IMR-90 (cell line): ENCODE measurements around the gene ITGB5. TPM values are rescaled to one million over a fixed set of nuclear protein-coding genes. Genes with fewer than 3 reads are reported as not detected.

ENCODE experiments used
- ATAC-seq: fragments of 200-7000 bp; cut with Tn5 transposase; 2 replicates; pipeline ENCODE4 v1.9.1; 2020; ENCODE audit warnings: low read depth, mild to moderate bottlenecking, moderate library complexity
- BruUV-seq: library from RNA; stranded (reverse); fragments of 400-500 nt; replicated peaks from 2 replicates; lab custom pipeline; 2021; lab: Mats Ljungman, UMichigan
- CTCF ChIA-PET: fragments of 300-600 bp; formaldehyde crosslinking; extraction: SDS; loops from one replicate; lab custom pipeline; 2021; ENCODE audit warnings: antibody characterized with exemption; lab: Yijun Ruan, JAX
- POLR2A ChIA-PET: fragments of 300-600 bp; sonication (Branson Sonifier 250); formaldehyde crosslinking; loops from one replicate; lab custom pipeline; 2022; ENCODE audit warnings: antibody characterized with exemption; ENCODE audit not compliant: unreplicated experiment; lab: Charles Lee
- DNase-seq: peaks from one replicate; pipeline ENCODE4 v3.0.0; 2013
- H2AFZ ChIP-seq: replicated peaks from 2 replicates; pipeline ENCODE3; 2013; ENCODE audit warnings: low read length, mild to moderate bottlenecking; ENCODE audit not compliant: poor library complexity
- H2AK5ac ChIP-seq: 2 replicates; pipeline ENCODE4 v1.6.1; 2013; ENCODE audit warnings: low read depth, low read length, inconsistent platforms
- H2AK9ac ChIP-seq: replicated peaks from 2 replicates; pipeline ENCODE3; 2013; ENCODE audit warnings: mild to moderate bottlenecking, low read depth, low read length, moderate library complexity; ENCODE audit not compliant: poor library complexity
- H2BK120ac ChIP-seq: 2 replicates; pipeline ENCODE4 v1.6.1; 2013; ENCODE audit warnings: low read depth, low read length, inconsistent platforms
- H2BK15ac ChIP-seq: 3 replicates; pipeline ENCODE4 v1.6.1; 2013; ENCODE audit warnings: low read depth, low read length, inconsistent platforms
- H2BK20ac ChIP-seq: 2 replicates; pipeline ENCODE4 v1.6.1; 2013; ENCODE audit warnings: low read depth, mild to moderate bottlenecking, inconsistent platforms, low read length, moderate library complexity
- H2BK5ac ChIP-seq: 2 replicates; pipeline ENCODE4 v1.6.1; 2013; ENCODE audit warnings: mild to moderate bottlenecking, low read depth, low read length, inconsistent platforms; ENCODE audit not compliant: poor library complexity, severe bottlenecking
- H3K14ac ChIP-seq: replicated peaks from 2 replicates; pipeline ENCODE4 v1.6.1; 2013; ENCODE audit warnings: low read depth, low read length, inconsistent platforms
- H3K18ac ChIP-seq: 2 replicates; pipeline ENCODE4 v1.6.1; 2013; ENCODE audit warnings: low read depth, low read length, control low read depth
- H3K23ac ChIP-seq: 2 replicates; pipeline ENCODE4 v1.6.1; 2013; ENCODE audit warnings: low read depth, low read length, inconsistent platforms
- H3K27ac ChIP-seq: 2 replicates; pipeline ENCODE4 v1.5.1; 2013; ENCODE audit warnings: mild to moderate bottlenecking, control low read depth, low read length; ENCODE audit not compliant: insufficient read depth
- H3K27me3 ChIP-seq: 2 replicates; pipeline ENCODE4 v1.6.1; 2013; ENCODE audit warnings: low read length; ENCODE audit not compliant: control insufficient read depth, insufficient read depth
- H3K36me3 ChIP-seq: 2 replicates; pipeline ENCODE4 v1.6.1; 2013; ENCODE audit warnings: low read length, mixed read lengths; ENCODE audit not compliant: control insufficient read depth, insufficient read depth
- H3K4ac ChIP-seq: 2 replicates; pipeline ENCODE4 v1.6.1; 2013; ENCODE audit warnings: low read depth, low read length, inconsistent platforms
- H3K4me1 ChIP-seq: 2 replicates; pipeline ENCODE4 v1.6.1; 2013; ENCODE audit warnings: low read length, mixed read lengths; ENCODE audit not compliant: control insufficient read depth, insufficient read depth
- H3K4me2 ChIP-seq: 2 replicates; pipeline ENCODE4 v1.6.1; 2013; ENCODE audit warnings: low read depth, mild to moderate bottlenecking, control low read depth, low read length, moderate library complexity
- H3K4me3 ChIP-seq: 2 replicates; pipeline ENCODE4 v1.5.1; 2013; ENCODE audit warnings: low read depth, mild to moderate bottlenecking, control low read depth, low read length, moderate library complexity; ENCODE audit not compliant: insufficient read depth
- H3K56ac ChIP-seq: 2 replicates; pipeline ENCODE4 v1.6.1; 2013; ENCODE audit warnings: low read length, inconsistent platforms; ENCODE audit not compliant: insufficient read depth; ENCODE audit errors: extremely low read depth
- H3K79me1 ChIP-seq, 2 experiments: 2 replicates each; pipeline ENCODE4 v1.6.1; 2013; ENCODE audit warnings: low read length in 2 of 2, inconsistent platforms in 1 of 2, low read depth in 1 of 2
- H3K9ac ChIP-seq: 2 replicates; pipeline ENCODE4 v1.6.1; 2013; ENCODE audit warnings: low read depth, low read length, control low read depth
- H3K9me1 ChIP-seq: 2 replicates; pipeline ENCODE4 v1.6.1; 2013; ENCODE audit warnings: low read length, inconsistent platforms; ENCODE audit not compliant: insufficient read depth
- H3K9me3 ChIP-seq: 2 replicates; pipeline ENCODE4 v1.6.1; 2013; ENCODE audit warnings: low read length; ENCODE audit not compliant: control insufficient read depth, insufficient read depth
- H4K20me1 ChIP-seq: 2 replicates; pipeline ENCODE4 v1.6.1; 2013; ENCODE audit warnings: low read length, inconsistent platforms; ENCODE audit not compliant: insufficient read depth
- H4K5ac ChIP-seq: 2 replicates; pipeline ENCODE4 v1.6.1; 2013; ENCODE audit warnings: mild to moderate bottlenecking, low read depth, low read length, control low read depth
- H4K8ac ChIP-seq, 2 experiments: 2 replicates each; pipeline ENCODE4 v1.6.1; 2013; ENCODE audit warnings: low read depth in 2 of 2, low read length in 2 of 2, control low read depth in 1 of 2, inconsistent platforms in 1 of 2
- H4K91ac ChIP-seq: 2 replicates; pipeline ENCODE4 v1.6.1; 2013; ENCODE audit warnings: low read depth, low read length, inconsistent platforms; ENCODE audit not compliant: insufficient read depth
- BHLHE40 ChIP-seq: fragments of 150-350 bp; IDR thresholded peaks from 2 replicates; pipeline ENCODE4 v1.6.1; 2016; ENCODE audit warnings: mild to moderate bottlenecking, low read depth, low read length
- CEBPB ChIP-seq: IDR thresholded peaks from 2 replicates; pipeline ENCODE4 v1.6.1; 2012; ENCODE audit warnings: low read depth, low read length, improper control_type of control experiment
- CHD1 ChIP-seq: IDR thresholded peaks from 2 replicates; pipeline ENCODE4 v1.6.1; 2012; ENCODE audit warnings: low read depth, low read length, improper control_type of control experiment
- CTCF ChIP-seq: conservative IDR thresholded peaks from 2 replicates; pipeline ENCODE4 v1.5.1; 2012; ENCODE audit warnings: mild to moderate bottlenecking, low read depth, low read length, improper control_type of control experiment
- FOS ChIP-seq: fragments of 150-350 bp; IDR thresholded peaks from 2 replicates; pipeline ENCODE4 v1.6.1; 2016; ENCODE audit warnings: low read depth, low read length
- MAZ ChIP-seq: IDR thresholded peaks from 2 replicates; pipeline ENCODE4 v1.6.1; 2012; ENCODE audit warnings: low read depth, mild to moderate bottlenecking, low read length, improper control_type of control experiment, moderate library complexity, borderline replicate concordance
- MXI1 ChIP-seq: IDR thresholded peaks from 2 replicates; pipeline ENCODE4 v1.6.1; 2012; ENCODE audit warnings: low read depth, mild to moderate bottlenecking, low read length, moderate library complexity, borderline replicate concordance
- POLR2A ChIP-seq: IDR thresholded peaks from 2 replicates; pipeline ENCODE4 v1.6.1; 2012; ENCODE audit warnings: mild to moderate bottlenecking, low read depth, low read length
- RAD21 ChIP-seq: IDR thresholded peaks from 2 replicates; pipeline ENCODE4 v1.6.1; 2012; ENCODE audit warnings: low read length, improper control_type of control experiment
- RCOR1 ChIP-seq: IDR thresholded peaks from 2 replicates; pipeline ENCODE4 v1.6.1; 2012; ENCODE audit warnings: mild to moderate bottlenecking, low read length, improper control_type of control experiment; ENCODE audit not compliant: insufficient replicate concordance
- RFX5 ChIP-seq: IDR thresholded peaks from 2 replicates; pipeline ENCODE4 v1.8.0; 2012; ENCODE audit warnings: low read depth, mild to moderate bottlenecking, low read length, moderate library complexity
- SMC3 ChIP-seq: fragments of 150-350 bp; IDR thresholded peaks from 2 replicates; pipeline ENCODE4 v1.6.1; 2016; ENCODE audit warnings: low read depth, mild to moderate bottlenecking, antibody characterized with exemption, low read length, moderate library complexity
- USF2 ChIP-seq: fragments of 150-350 bp; IDR thresholded peaks from 2 replicates; pipeline ENCODE4 v1.6.1; 2017; ENCODE audit warnings: mild to moderate bottlenecking, antibody characterized with exemption, low read length, low read depth
- WGBS, 2 experiments: methylation state at CpG; one replicate each; pipeline versions ENCODE4 v1.1.5 to v1.1.7; 2013; ENCODE audit warnings: missing lambda C conversion rate in 2 of 2; ENCODE audit not compliant: insufficient read length in 1 of 2; ENCODE audit errors: extremely low coverage in 2 of 2; 5-methylcytosine and 5-hydroxymethylcytosine counted together
- dilution Hi-C: fragments of 300-500 bp; cut with HindIII; formaldehyde crosslinking; loops from one replicate; pipeline ENCODE4 v1.14.3; 2018; ENCODE audit warnings: low sequenced_read_pairs; ENCODE audit not compliant: unreplicated experiment
- in situ Hi-C: fragments of 300-500 bp; cut with MboI; formaldehyde crosslinking; loops from 3 replicates; pipeline ENCODE4 v1.14.3; 2019; ENCODE audit warnings: low sequenced_read_pairs, inconsistent platforms, mixed read lengths
- intact Hi-C: fragments of 100-400 bp; cut with micrococcal nuclease; formaldehyde crosslinking; loops from 2 replicates; pipeline ENCODE4 v1.10.0; 2022
- polyA plus RNA-seq, 3 experiments: library from polyadenylated mRNA; depleted of rRNA; stranded (reverse); fragments of >200 nt; gene quantifications; 2 replicates each; pipeline ENCODE4 v1.2.3, GENCODE V29; 2012; ENCODE audit warnings: low replicate concordance in 1 of 3
- total RNA-seq: library from RNA; depleted of rRNA; stranded (reverse); fragments of >200 nt; gene quantifications from 2 replicates; pipeline ENCODE4 v1.2.3, GENCODE V29; 2012

ITGB5 gene
- total and polyA plus RNA-seq, 2 of the 4 experiments (the other 2 are of a cell fraction): 85.0 to 101 TPM

- peak overlapping the region; percentile 58 for H3K4me2 ChIP-seq
- ATAC-seq (peak; percentile 84), DNase-seq (peak; percentile 95)
- peaks cover 14% of the 10 kb centered on the region for H3K36me3 ChIP-seq
- H3K79me1 ChIP-seq: peaks cover 26 to 80% of the 10 kb centered on the region in 2 experiments; a peak in 3 of 4 replicates
- dilution Hi-C loops (no loop called here), in situ Hi-C loops (no loop called here), intact Hi-C loops (loop anchor here (2.0 to 5.0 kb wide), 2 partner anchors 26 to 54 kb away; partner anchors contain the start of gene ITGB5)
- H2AK5ac ChIP-seq: peak overlapping the region; percentile 100
- peak overlapping the region; percentile 96 for H3K4ac ChIP-seq
- peak overlapping the region; percentile 12 for H3K9ac ChIP-seq
- TF ChIP-seq RFX5 (no peak), MAZ (no peak), BHLHE40 (0 out of 2 replicates have a peak, but pooled peaks have one; percentile 7), USF2 (no peak), CEBPB (no peak), FOS (peak; percentile 84; the same call in 1 of the 2 replicates), MXI1 (no peak), RCOR1 (no peak), CTCF (no peak), POLR2A (no peak), SMC3 (no peak), CHD1 (no peak), RAD21 (no peak)
- H2BK20ac ChIP-seq: peak overlapping the region; percentile 90
- no peaks in the 10 kb centered on the region for H3K9me3 ChIP-seq
- H4K91ac ChIP-seq: peak overlapping the region; percentile 97
- no peaks in the 10 kb centered on the region for H3K27me3 ChIP-seq
- peak overlapping the region; percentile 29 for H2AK9ac ChIP-seq
- ChIA-PET CTCF (interaction anchor here (0.7 kb wide), 1 partner anchor 45 kb away, joined by 3 read pairs; no protein-coding TSS in a partner anchor), POLR2A (interaction anchor here (0.6 kb wide), 1 partner anchor 52 kb away, joined by 4 read pairs; no protein-coding TSS in a partner anchor)
- BruUV-seq: no TSS peak
- peaks cover 15% of the 10 kb centered on the region; the same call in 1 of the 2 replicates for H4K20me1 ChIP-seq
- peak overlapping the region; percentile 93 for H3K18ac ChIP-seq
- no CpG with 5 or more reads among the region's 1 CpG for WGBS, 2 experiments
- H3K4me3 ChIP-seq: no peak overlapping the region
- peak overlapping the region; percentile 90 for H2BK5ac ChIP-seq
- peak overlapping the region; percentile 75 to 76 for H4K8ac ChIP-seq
- peaks cover 33% of the 10 kb centered on the region for H3K9me1 ChIP-seq
- H2BK120ac ChIP-seq: peak overlapping the region; percentile 91
- peak overlapping the region; percentile 98 for H3K23ac ChIP-seq
- peak overlapping the region; percentile 75 for H3K56ac ChIP-seq
- no peak overlapping the region for H2AFZ ChIP-seq
- H3K4me1 ChIP-seq: peaks cover 35% of the 10 kb centered on the region
- peak overlapping the region; percentile 83 for H4K5ac ChIP-seq
- peak overlapping the region; percentile 91; the same call in 2 of the 3 replicates for H2BK15ac ChIP-seq
- peak overlapping the region; percentile 99 for H3K27ac ChIP-seq
- peak overlapping the region; percentile 98 for H3K14ac ChIP-seq
Measured at GRCh38 chr3:124832782-124833709, 54.1 kb downstream of the ITGB5 start.
